MCF 10A (cell line): ENCODE data around the gene AP1S3. TPM values are rescaled to one million over a fixed set of nuclear protein-coding genes. Genes with fewer than 3 reads are reported as not detected.

ENCODE experiments used
- BruUV-seq: library from RNA; stranded (reverse); fragments of 400-500 nt; replicated peaks from 2 replicates; lab custom pipeline; 2021; lab: Mats Ljungman, UMichigan
- CTCF ChIA-PET: fragments of 300-600 bp; sonication (Branson Sonifier 250); formaldehyde crosslinking; extraction: SDS; loops from one replicate; lab custom pipeline; 2021; ENCODE audit warnings: antibody characterized with exemption, inconsistent platforms; lab: Yijun Ruan, JAX
- POLR2A ChIA-PET: fragments of 300-600, 350-650 bp; sonication (Branson Sonifier 250); formaldehyde crosslinking; extraction: SDS; loops from one replicate; lab custom pipeline; 2020; ENCODE audit warnings: antibody characterized with exemption, inconsistent platforms; lab: Yijun Ruan, JAX
- DNase-seq: peaks from one replicate; pipeline ENCODE4 v3.0.0-alpha.2; 2018; ENCODE audit not compliant: unreplicated experiment
- H3K27ac Mint-ChIP-seq: one replicate; pipeline ENCODE4 v1.8.0; 2022; ENCODE audit warnings: mild to moderate bottlenecking, low read depth, mixed read lengths; ENCODE audit not compliant: unreplicated experiment
- H3K27me3 Mint-ChIP-seq: one replicate; pipeline ENCODE4 v1.8.0; 2022; ENCODE audit warnings: mixed read lengths; ENCODE audit not compliant: insufficient read depth, unreplicated experiment
- H3K36me3 Mint-ChIP-seq: one replicate; pipeline ENCODE4 v1.8.0; 2022; ENCODE audit warnings: mild to moderate bottlenecking, moderate library complexity, mixed read lengths; ENCODE audit not compliant: insufficient read depth, unreplicated experiment
- H3K4me1 Mint-ChIP-seq: one replicate; pipeline ENCODE4 v1.8.0; 2022; ENCODE audit warnings: mixed read lengths; ENCODE audit not compliant: insufficient read depth, unreplicated experiment
- H3K4me3 Mint-ChIP-seq: one replicate; pipeline ENCODE4 v1.8.0; 2022; ENCODE audit warnings: mild to moderate bottlenecking, moderate library complexity, mixed read lengths; ENCODE audit not compliant: unreplicated experiment
- H3K9me3 Mint-ChIP-seq: one replicate; pipeline ENCODE4 v1.8.0; 2022; ENCODE audit warnings: mixed read lengths; ENCODE audit not compliant: unreplicated experiment
- CTCF ChIP-seq: fragments of 200-600 bp; IDR thresholded peaks from one replicate; pipeline ENCODE4 v1.8.0; 2022; ENCODE audit warnings: antibody characterized with exemption, mild to moderate bottlenecking; ENCODE audit not compliant: unreplicated experiment
- intact Hi-C: fragments of 100-400 bp; cut with micrococcal nuclease; formaldehyde crosslinking; loops from 2 replicates; pipeline ENCODE4 v1.14.1; 2022
- total RNA-seq: library from RNA; stranded (reverse); gene quantifications from 2 replicates; pipeline ENCODE4 v1.2.3, GENCODE V29; 2022

Gene AP1S3
- total RNA-seq, 1 experiment from 2014 or later: 57.7 TPM

DNA sequence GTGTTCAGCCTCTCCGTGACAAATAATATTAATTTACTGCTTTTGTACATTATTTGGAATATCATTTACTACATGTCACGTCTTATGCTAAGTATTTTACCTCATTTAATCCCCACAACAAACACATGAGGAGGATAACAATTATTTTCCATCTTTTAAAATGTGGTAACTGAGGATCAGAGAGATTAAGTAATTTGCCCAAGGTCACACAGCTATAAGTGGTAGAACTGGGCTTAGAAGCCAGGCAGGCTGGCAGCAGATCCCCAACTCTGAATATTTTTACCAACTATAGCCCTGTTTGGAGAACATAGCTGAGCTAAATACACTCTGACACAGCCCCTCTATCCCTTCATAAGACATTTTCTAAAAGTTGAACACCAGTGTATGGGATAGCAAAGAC, 24.1 kb downstream of the AP1S3 start:
- Mint-ChIP-seq H3K27ac (no peak overlapping the region), H3K4me1 (peaks cover 10% of the 10 kb centered on the region), H3K27me3 (no peaks in the 10 kb centered on the region), H3K4me3 (no peak overlapping the region), H3K9me3 (no peaks in the 10 kb centered on the region), H3K36me3 (peaks cover 5% of the 10 kb centered on the region)
- CTCF ChIA-PET: interaction anchor here (0.5 to 4.6 kb wide), 2 partner anchors 15 to 33 kb away, joined by 3 to 13 read pairs; no protein-coding TSS in a partner anchor
- POLR2A ChIA-PET: interaction anchor here (0.8 to 1.6 kb wide), 3 partner anchors 21 to 145 kb away, joined by 3 to 4 read pairs (median 3); no protein-coding TSS in a partner anchor
- no TSS peak for BruUV-seq
- TF ChIP-seq CTCF: no peak
- intact Hi-C loops: no loop called here
- DNase-seq: no peak

DNA sequence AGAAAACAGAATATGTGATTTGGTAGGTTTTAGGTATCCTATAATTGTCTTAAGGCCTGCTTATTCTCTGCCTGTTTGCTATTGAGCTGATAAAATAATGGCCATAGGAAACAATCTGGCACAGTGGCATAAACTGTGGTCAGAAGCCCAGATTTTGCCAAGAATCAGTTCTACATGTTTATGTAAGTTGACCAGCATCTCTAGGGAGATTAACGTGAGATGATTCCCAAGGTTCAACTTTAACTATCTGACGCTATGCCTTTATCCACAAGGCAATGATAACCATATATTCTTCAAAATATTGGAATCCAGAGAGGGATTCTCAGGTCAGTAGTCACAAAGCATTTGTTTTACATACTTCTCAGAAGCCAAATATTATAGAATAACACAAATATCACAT, 25.6 kb downstream of the AP1S3 start:
- Mint-ChIP-seq H3K9me3 (no peaks in the 10 kb centered on the region), H3K36me3 (peaks cover 5% of the 10 kb centered on the region), H3K27ac (no peak overlapping the region), H3K4me3 (no peak overlapping the region), H3K4me1 (peaks cover 10% of the 10 kb centered on the region), H3K27me3 (no peaks in the 10 kb centered on the region)
- CTCF ChIA-PET: interaction anchor here (0.5 to 4.6 kb wide), 2 partner anchors 9 to 14 kb away, joined by 3 to 13 read pairs; no protein-coding TSS in a partner anchor
- TF ChIP-seq CTCF: no peak
- BruUV-seq: no TSS peak
- POLR2A ChIA-PET: no interaction called here
- DNase-seq: no peak
- intact Hi-C loops: no loop called here

- peak overlapping the region; percentile 73 for H3K27ac Mint-ChIP-seq
- POLR2A ChIA-PET: no interaction called here
Measured at GRCh38 chr2:223805008-223805407, 32.4 kb downstream of the AP1S3 start.

DNA sequence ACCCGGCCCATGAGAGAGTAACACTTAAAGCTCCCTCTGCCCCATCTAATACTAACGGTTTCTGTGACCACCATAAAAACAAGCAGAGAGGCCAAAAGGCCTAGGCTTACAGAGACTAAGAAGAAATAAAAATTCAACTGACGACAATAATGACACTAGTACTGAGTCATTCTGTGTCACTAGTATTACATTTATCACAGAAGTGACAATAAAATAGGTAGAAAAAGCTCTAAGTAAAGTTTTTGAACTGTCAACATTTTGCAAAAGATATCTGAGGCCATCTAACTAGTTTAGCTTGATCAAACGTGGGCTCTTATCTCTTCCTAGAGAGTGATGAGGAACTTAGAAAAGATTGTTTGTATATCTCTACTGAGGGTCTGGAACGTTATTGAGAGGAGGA, 35.6 kb downstream of the AP1S3 start:
- CTCF ChIA-PET: interaction anchor here (0.6 to 3.2 kb wide), 5 partner anchors 41 to 830 kb away, joined by 3 to 10 read pairs (median 7); no protein-coding TSS in a partner anchor
- no peak overlapping the region for H3K4me3 Mint-ChIP-seq
- POLR2A ChIA-PET: interaction anchor here (0.7 to 2.2 kb wide), 3 partner anchors 13 to 42 kb away, joined by 3 to 8 read pairs (median 4); no protein-coding TSS in a partner anchor
- no peak for DNase-seq
- H3K36me3 Mint-ChIP-seq: no peaks in the 10 kb centered on the region
- peaks cover 22% of the 10 kb centered on the region for H3K4me1 Mint-ChIP-seq
- no peak for TF ChIP-seq CTCF
- H3K27me3 Mint-ChIP-seq: no peaks in the 10 kb centered on the region
- BruUV-seq: no TSS peak
- intact Hi-C loops: no loop called here
- H3K27ac Mint-ChIP-seq: no peak overlapping the region
- H3K9me3 Mint-ChIP-seq: no peaks in the 10 kb centered on the region

More at GRCh38 chr2:223805008-223805407, 32.4 kb downstream of the AP1S3 start:
- no peaks in the 10 kb centered on the region for H3K9me3 Mint-ChIP-seq
- intact Hi-C loops: no loop called here
- CTCF ChIA-PET: interaction anchor here (0.6 kb wide), 1 partner anchor 42 kb away, joined by 6 read pairs; no protein-coding TSS in a partner anchor
- no TSS peak for BruUV-seq
- H3K36me3 Mint-ChIP-seq: no peaks in the 10 kb centered on the region
- no peaks in the 10 kb centered on the region for H3K27me3 Mint-ChIP-seq
- DNase-seq: no peak
- no peak overlapping the region for H3K4me3 Mint-ChIP-seq
- H3K4me1 Mint-ChIP-seq: no peaks in the 10 kb centered on the region
- TF ChIP-seq CTCF: no peak
